Kidney epithelial cell (primary cell): ENCODE measurements around the gene ZNF619. TPM values are rescaled to one million over a fixed set of nuclear protein-coding genes. Genes with fewer than 3 reads are reported as not detected.

ENCODE experiments used
- DNase-seq: peaks from one replicate; pipeline ENCODE4 v3.0.0-alpha.2; 2010; ENCODE audit warnings: low read depth
- H3K27me3 ChIP-seq: 2 replicates; pipeline ENCODE4 v1.6.0; 2011; ENCODE audit warnings: low read length; ENCODE audit not compliant: control insufficient read depth, insufficient read depth
- H3K36me3 ChIP-seq: 2 replicates; pipeline ENCODE4 v1.5.1; 2011; ENCODE audit warnings: low read length; ENCODE audit not compliant: control insufficient read depth, insufficient read depth
- H3K4me3 ChIP-seq: 2 replicates; pipeline ENCODE4 v1.5.1; 2011; ENCODE audit warnings: low read depth, mild to moderate bottlenecking, control low read depth, low read length
- CTCF ChIP-seq: IDR thresholded peaks from 2 replicates; pipeline ENCODE4 v1.5.1; 2011; ENCODE audit warnings: mild to moderate bottlenecking, moderate library complexity, low read length, control low read depth, inconsistent platforms; ENCODE audit not compliant: insufficient read depth, poor library complexity, severe bottlenecking
- total RNA-seq: library from RNA; depleted of rRNA; stranded (reverse); fragments of >200 nt; gene quantifications from 2 replicates; pipeline ENCODE4 v1.2.3, GENCODE V29; 2015

Gene ZNF619
- total RNA-seq, 1 donor from 2014 or later, result 4.3 TPM

GRCh38 chr3:40502034-40502433 lies 25.1 kb downstream of the ZNF619 start:
- H3K27me3 ChIP-seq, result no peaks in the 10 kb centered on the region
- no peak overlapping the region for H3K4me3 ChIP-seq
- no peaks in the 10 kb centered on the region for H3K36me3 ChIP-seq
- no peak for TF ChIP-seq CTCF
- DNase-seq, result no peak

GRCh38 chr3:40504636-40505430 lies 27.9 kb downstream of the ZNF619 start:
- Histone ChIP-seq H3K4me3 (no peak overlapping the region), H3K36me3 (no peaks in the 10 kb centered on the region), H3K27me3 (no peaks in the 10 kb centered on the region)
- peak; percentile 92 for DNase-seq
- no peak for TF ChIP-seq CTCF

- Histone ChIP-seq H3K27me3 (no peaks in the 10 kb centered on the region), H3K4me3 (peak within 1 kb of the TSS; percentile 81), H3K36me3 (no peaks in the 10 kb centered on the region)
- peak; percentile 53 for DNase-seq
- TF ChIP-seq CTCF, result peak; percentile 59
Observed at GRCh38 chr3:40505599-40506462, 28.9 kb downstream of the ZNF619 start, which contains the start of gene ZNF620. Gene ZNF620, plus strand, starts transcription at chr3:40506039. Its CDS starts 314 bp downstream, at chr3:40506353.

- no peak for TF ChIP-seq CTCF
- Histone ChIP-seq H3K36me3 (no peaks in the 10 kb centered on the region), H3K27me3 (no peaks in the 10 kb centered on the region), H3K4me3 (no peak overlapping the region)
- no peak for DNase-seq
Observed at GRCh38 chr3:40511031-40511718, 34.3 kb downstream of the ZNF619 start.

GRCh38 chr3:40516201-40516600 lies 39.3 kb downstream of the ZNF619 start:
- Histone ChIP-seq H3K27me3 (no peaks in the 10 kb centered on the region), H3K4me3 (no peak overlapping the region), H3K36me3 (no peaks in the 10 kb centered on the region)
- no peak for DNase-seq
- no peak for TF ChIP-seq CTCF
